SW480 (cell line): Measurements from ENCODE around the gene FCMR.
"Not testable (repeated sequence)": the region's sequence is repeated elsewhere in the genome, so short reads cannot be mapped to it uniquely, and the experiment has no call there.

Experiments
- DNase-seq: peaks from one replicate; pipeline ENCODE4 v3.0.0-alpha.2; 2016; ENCODE audit warnings: low spot score

The FCMR gene

GRCh38 chr1:206949641-206950040 lies 27.9 kb upstream of the FCMR start:
- no peak for DNase-seq

DNA sequence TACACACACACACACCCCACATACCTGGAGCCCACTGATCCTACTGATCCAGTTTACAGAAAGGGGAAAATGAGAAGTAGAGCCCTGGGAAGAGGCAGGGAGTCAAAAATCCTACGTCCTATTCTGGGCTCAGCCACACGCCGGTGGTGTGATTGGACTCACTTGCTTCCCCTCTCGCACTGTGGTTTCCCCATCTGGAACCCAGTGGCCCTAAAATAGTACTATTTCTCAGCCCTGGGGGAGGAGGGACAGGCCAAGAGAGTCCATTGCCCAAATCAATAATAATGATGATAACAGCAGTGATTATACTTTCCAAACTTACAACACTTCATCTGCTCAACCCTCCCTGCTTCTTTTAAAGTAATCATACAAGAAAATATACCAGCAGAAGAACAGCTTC lies 27.5 kb upstream of the FCMR start:
- DNase-seq: no peak

DNA sequence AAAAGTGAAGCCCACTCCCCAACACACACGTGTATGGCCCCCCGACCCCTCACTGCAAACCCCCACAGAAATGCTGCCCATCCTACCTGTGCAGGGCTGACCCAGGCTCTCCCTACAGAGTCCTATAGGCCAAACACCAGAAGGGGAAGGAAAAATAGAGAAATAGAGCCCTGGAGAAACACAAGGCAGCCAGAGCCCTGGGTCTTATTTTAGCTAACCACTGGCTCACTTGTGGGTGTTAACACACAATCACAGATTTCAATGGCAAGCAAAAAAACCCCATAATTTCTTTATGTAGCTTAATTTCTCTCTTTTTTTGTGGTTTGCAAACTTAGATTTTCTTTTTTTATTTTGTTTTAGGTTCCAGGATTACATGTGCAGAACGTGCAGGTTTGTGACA lies 25.5 kb upstream of the FCMR start:
- DNase-seq: no peak

- DNase-seq: no peak
Observed at GRCh38 chr1:206946261-206946660, 24.5 kb upstream of the FCMR start, which contains the start of gene PIGR. Gene PIGR, minus strand, starts transcription at chr1:206946466. Its CDS starts 5,935 bp downstream, at chr1:206940531.

DNA sequence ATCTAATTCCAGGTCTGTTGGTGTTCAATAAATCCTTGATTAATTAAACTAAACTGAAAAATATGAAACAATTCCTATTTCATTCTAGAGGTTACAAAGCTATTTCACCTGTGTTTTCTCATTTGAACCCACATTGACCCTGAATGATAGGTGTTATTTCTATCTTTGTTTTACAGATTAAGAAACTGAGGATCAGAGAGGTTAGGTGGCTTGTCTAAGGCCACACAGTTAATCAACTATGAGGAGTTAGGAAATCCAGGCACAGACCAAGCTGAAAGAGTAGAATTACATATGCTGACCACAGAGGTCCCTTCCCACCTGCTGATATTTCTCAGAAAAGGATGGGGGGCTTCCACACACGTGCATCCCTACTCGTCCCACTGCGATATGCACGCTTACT lies 24.0 kb upstream of the FCMR start:
- DNase-seq: no peak

- DNase-seq: no peak
Observed at GRCh38 chr1:206944703-206945102, 23.0 kb upstream of the FCMR start.

GRCh38 chr1:206941766-206942418 lies 20.2 kb upstream of the FCMR start:
- no peak for DNase-seq

DNA sequence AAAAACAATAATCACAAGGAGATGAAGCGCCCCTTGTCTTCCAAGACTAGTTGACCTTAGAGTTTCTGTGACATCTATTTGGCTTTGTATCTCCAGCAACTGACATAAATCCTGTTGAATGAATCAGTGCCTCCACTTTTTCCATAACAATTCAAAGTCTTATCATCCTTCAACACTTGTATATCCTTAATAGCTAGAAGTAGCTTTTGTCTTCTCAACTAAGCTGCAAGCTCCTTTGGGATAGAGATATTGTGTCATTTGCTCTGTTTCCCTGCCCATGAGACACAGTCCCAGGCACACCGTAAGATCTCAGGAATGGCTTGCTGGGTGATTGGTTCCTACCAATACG lies 18.8 kb upstream of the FCMR start:
- DNase-seq: no peak

DNA sequence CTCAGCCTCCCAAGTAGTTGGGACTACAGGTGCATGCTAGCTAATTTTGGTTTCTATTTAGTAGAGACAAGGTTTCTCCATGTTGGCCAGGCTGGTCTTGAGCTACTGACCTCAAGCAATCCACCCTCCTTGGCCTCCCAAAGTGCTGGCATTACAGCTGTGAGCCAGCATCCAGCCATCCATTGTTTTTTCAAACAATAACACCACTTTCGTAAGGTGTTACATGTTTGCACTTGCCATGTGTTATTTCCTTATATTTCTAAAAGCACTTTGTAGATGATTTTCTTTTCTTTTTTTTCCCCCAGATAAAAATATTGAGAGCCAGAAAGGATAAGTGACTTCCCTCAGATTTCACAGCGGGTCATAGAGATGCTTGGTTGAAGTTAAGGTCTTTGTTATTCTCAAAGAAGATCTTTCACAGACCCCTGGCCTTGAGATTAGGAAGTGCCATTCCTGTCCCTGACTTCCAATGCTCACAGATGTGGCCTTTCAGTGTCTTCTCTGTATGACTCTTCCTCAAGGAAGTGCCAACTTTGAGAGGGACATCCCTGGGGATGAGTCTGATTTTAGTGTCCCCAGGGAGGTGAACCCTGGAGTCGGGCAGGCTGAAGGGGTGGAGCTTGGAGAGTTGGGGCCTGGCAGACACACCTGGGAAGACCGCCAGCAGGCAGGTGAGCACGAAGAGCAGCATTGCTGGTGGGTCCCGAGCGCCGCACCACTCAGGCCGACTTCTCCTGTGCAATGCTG lies 18.3 kb upstream of the FCMR start:
- no peak for DNase-seq

DNA sequence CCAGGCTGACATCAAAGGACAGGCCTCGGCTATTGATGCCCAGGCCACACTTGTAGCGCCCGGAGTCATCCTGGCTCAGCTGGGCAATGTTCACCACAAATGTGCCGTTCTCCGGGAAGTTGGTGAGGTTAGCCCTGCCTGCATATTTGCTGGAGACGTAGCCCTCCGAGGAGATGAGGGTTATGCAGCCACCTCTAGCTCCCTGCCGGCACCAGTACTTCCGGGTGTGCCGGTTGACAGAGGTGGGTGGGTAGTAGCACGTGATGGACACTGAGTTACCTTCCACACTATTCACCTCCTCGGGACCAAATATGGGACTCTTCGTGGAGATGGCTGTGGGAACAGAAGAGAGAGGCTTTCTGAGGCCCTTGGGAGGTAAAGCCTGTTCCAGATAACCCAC lies 17.4 kb upstream of the FCMR start:
- DNase-seq: no peak

DNA sequence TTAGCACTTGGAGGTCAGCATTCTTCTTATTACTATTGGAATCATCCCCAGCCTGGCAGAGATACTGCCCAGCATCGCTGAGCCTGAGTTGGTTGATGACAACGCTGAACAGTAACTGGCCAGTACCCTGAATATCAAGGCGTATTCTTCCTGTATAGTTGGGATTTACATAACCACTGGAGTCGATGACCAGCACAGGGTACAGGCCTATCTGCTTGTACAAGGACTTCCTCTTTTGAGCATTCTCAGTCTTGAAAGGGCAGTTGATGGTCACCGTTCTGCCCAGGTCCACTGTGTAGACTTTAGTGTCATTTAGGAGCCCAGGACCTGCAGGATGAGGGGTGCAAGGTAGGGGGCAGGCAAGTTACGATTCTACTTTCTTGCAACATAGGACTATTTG lies 15.7 kb upstream of the FCMR start:
- DNase-seq: no peak

GRCh38 chr1:206935491-206936067 lies 13.8 kb upstream of the FCMR start:
- DNase-seq: no peak

- DNase-seq: no peak
Observed at GRCh38 chr1:206933333-206933945, 11.7 kb upstream of the FCMR start.

GRCh38 chr1:206932177-206932576 lies 10.4 kb upstream of the FCMR start:
- no peak for DNase-seq

DNA sequence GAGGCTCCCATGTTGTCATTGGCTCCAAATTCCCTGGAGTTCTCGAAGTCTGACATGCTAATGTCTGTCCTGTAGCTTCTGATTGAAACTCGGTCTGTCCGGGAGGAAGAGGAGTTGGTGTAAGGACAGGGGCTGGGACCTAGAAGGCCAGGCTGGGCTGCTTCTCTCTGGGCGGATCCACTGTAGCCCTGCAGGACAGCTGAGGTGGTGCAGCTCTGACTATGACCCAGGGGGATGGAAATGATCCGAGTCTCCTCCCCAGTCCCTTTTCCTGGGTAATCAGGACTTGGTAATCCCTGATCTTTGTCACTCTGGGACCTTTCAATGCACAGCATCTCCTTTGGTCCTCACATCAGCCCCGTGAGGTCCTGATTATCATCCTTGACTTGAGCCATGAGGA lies 10.0 kb upstream of the FCMR start:
- no peak for DNase-seq

DNA sequence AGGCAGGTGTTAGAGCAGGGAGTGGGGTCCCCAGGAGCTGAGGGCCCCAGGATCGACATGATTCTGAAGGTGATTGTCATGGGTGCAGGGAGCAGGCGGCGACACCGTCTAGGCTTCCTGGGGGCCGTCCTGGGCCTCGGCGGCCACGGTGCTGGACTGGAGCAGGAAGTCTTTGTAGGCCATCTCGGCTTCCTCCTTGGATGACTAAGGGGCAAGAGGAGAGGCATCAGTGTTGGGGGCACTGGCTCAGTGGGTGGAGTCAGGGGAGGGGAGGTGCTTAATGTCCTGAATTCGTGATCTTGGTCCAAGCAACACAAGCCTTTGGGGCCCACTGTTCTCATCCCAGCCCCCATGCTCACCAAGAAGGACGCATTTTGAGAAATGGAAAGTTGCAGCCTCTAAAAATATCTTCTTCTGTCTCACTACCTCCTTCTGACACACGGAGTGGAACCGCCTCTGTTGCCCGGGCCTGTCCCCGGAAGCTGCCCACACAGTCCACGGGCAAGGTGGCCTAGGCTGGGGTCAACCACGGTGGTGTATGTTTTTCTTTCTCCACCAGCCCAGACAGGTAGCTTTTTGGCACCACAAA lies 8.6 kb upstream of the FCMR start:
- DNase-seq: no peak

GRCh38 chr1:206929524-206929923 lies 7.8 kb upstream of the FCMR start:
- DNase-seq: no peak

DNA sequence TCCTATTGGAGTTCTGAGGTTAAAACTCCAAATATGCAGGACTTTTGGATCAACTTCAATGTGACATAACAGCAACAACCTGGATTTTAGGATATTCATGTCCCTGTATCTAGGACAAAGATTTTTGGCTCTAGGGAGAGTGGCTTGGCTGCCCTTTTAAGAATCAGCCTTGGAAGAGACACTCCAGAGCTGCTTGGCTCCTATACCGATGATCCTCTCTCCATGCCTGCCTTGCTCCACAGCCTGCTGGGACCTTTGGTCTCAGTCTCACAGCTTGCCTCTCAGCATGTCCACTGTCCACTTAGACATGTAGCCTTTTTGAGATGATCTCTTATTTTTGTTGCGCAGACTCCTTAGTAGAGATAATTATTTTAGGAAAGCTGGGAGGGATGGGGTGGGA lies 4.5 kb upstream of the FCMR start:
- DNase-seq: no peak

- DNase-seq: no peak
Observed at GRCh38 chr1:206925106-206925736, 3.5 kb upstream of the FCMR start.

GRCh38 chr1:206924592-206925105 lies 2.9 kb upstream of the FCMR start:
- DNase-seq: no peak

DNA sequence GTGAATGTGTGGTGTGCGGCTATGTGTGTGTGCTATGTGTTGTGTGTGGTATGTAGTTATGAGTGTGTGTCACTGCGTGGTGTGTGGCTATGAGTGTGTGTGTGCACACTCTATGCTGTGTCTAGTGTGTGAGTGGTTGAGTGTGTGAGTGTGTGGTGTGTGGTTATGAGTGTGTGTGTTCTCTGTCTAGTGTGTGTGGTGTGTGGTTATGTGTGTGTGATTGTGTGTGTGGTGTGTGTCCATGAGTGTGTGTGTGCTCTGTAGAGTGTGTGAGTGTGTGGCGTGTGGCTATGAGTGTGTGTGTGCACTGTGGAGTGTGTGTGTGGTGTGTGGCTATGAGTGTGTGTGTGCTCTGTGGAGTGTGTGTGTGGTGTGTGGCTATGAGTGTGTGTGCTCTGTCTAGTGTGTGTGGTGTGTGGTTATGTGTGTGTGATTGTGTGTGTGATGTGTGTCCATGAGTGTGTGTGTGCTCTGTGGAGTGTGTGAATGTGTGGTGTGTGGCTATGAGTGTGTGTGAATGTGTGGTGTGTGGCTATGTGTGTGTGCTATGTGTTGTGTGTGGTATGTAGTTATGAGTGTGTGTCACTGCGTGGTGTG lies 2.3 kb upstream of the FCMR start:
- DNase-seq: not testable (repeated sequence)
